ENCODE measurements around the gene MAGEA9.
"Not testable (repeated sequence)": the region's sequence is repeated elsewhere in the genome, so short reads cannot be mapped to it uniquely, and the experiment has no call there.

The MAGEA9 gene

DNA sequence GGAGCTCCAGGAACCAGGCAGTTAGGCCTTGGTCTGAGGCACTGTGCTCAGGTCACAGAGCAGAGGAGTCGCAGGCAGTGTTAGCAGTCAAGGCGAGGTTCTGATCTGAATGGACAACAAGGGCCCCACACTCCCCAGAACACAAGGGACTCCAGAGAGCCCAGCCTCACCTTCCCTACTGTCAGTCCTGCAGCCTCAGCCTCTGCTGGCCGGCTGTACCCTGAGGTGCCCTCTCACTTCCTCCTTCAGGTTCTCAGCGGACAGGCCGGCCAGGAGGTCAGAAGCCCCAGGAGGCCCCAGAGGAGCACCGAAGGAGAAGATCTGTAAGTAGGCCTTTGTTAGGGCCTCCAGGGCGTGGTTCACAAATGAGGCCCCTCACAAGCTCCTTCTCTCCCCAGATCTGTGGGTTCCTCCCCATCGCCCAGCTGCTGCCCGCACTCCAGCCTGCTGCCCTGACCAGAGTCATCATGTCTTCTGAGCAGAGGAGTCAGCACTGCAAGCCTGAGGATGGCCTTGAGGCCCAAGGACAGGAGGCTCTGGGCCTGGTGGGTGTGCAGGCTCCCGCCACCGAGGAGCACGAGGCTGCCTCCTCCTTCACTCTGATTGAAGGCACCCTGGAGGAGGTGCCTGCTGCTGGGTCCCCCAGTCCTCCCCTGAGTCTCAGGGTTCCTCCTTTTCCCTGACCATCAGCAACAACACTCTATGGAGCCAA lies 26.2 kb downstream of the MAGEA9 start:
- DNase-seq = no peak
- no peak for ATAC-seq

- DNase-seq = no peak
- no peak for ATAC-seq
Measured at GRCh38 chrX:149818652-149819051, 36.9 kb downstream of the MAGEA9 start.

DNA sequence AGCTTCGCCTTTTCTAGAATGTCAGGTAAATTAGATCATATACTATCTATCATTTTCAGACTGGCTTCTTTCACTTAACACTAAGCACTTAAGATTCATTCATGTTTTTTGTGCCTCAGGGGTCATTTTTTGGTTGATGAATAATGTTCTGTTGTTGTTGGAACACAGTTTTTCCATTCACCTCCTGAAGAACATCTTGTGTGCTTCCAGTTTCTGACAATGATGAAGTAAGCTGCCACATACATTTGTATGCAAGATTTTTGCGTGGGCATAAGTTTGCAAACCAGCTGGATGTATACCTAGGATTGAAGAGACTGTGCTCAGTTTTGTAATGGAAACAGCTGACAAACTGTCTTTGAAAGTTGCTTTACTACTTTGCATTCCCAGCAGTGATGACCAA lies 37.6 kb downstream of the MAGEA9 start:
- ATAC-seq = no peak
- no peak for DNase-seq

- ATAC-seq (no peak), DNase-seq (peak; percentile 67)
Measured at GRCh38 chrX:149825424-149825823, 43.7 kb downstream of the MAGEA9 start.

- ATAC-seq (no peak), DNase-seq (no peak)
Measured at GRCh38 chrX:149827254-149827653, 45.5 kb downstream of the MAGEA9 start.

DNA sequence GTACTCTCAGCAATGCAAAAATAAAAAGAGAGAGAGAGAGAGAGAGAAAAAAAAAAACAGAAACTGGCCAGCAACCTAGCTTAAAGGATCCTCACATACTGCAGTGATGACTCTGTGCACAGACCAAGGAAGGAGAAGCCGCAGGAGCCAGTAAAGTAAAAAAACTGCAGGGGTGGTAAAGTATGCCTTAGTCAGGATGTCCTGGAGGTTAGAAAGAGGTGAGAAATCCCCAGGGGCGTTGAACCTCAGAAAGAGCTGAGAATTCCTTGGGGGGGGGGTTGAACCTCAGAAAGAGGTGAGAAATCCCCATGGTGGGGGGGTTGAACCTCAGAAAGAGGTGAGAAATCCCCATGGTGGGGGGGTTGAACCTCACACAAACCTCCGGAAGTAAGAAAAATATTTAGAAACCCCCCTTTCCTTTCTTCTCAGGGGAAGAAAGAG lies 48.0 kb downstream of the MAGEA9 start:
- peak; percentile 83 for ATAC-seq
- DNase-seq = peak; percentile 31

- DNase-seq (peak; percentile 23), ATAC-seq (peak; percentile 81)
Measured at GRCh38 chrX:149830192-149830873, 48.6 kb downstream of the MAGEA9 start.

GRCh38 chrX:149831473-149831872 lies 49.7 kb downstream of the MAGEA9 start:
- ATAC-seq (no peak), DNase-seq (no peak)

GRCh38 chrX:149836728-149837127 lies 55.0 kb downstream of the MAGEA9 start:
- not testable (repeated sequence) for ATAC-seq, DNase-seq

DNA sequence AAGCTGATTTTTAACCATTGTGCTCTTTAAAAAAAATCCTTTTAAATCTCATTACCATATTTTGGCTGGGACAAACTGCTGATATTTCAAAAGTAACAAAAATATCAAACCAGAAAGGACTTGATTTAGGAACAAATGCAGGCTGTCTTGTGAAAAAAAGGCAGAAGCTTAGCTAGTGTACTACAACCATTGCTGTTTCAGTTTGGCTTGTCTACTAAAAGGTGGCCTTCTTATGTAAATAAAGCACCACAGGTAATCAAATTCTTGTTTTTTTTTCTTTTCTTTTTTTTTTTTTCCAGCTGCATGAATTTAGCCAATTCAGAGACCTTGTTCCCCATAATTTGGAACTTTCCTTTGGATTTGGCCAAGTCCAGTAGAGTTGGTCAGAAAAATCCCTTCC lies 55.4 kb downstream of the MAGEA9 start:
- ATAC-seq (no peak), DNase-seq (no peak)
